IMR-90 (cell line): ENCODE results near the gene MAGI3. TPM values are rescaled to one million over a fixed set of nuclear protein-coding genes. Genes with fewer than 3 reads are reported as not detected.

ENCODE experiments used
- ATAC-seq: fragments of 200-7000 bp; cut with Tn5 transposase; 2 replicates; pipeline ENCODE4 v1.9.1; 2020; ENCODE audit warnings: low read depth, mild to moderate bottlenecking, moderate library complexity
- BruUV-seq: library from RNA; stranded (reverse); fragments of 400-500 nt; replicated peaks from 2 replicates; lab custom pipeline; 2021; lab: Mats Ljungman, UMichigan
- CTCF ChIA-PET: fragments of 300-600 bp; formaldehyde crosslinking; extraction: SDS; loops from one replicate; lab custom pipeline; 2021; ENCODE audit warnings: antibody characterized with exemption; lab: Yijun Ruan, JAX
- POLR2A ChIA-PET: fragments of 300-600 bp; sonication (Branson Sonifier 250); formaldehyde crosslinking; loops from one replicate; lab custom pipeline; 2022; ENCODE audit warnings: antibody characterized with exemption; ENCODE audit not compliant: unreplicated experiment; lab: Charles Lee
- DNase-seq: peaks from one replicate; pipeline ENCODE4 v3.0.0; 2013
- H2AFZ ChIP-seq: replicated peaks from 2 replicates; pipeline ENCODE3; 2013; ENCODE audit warnings: low read length, mild to moderate bottlenecking; ENCODE audit not compliant: poor library complexity
- H2AK5ac ChIP-seq: 2 replicates; pipeline ENCODE4 v1.6.1; 2013; ENCODE audit warnings: low read depth, low read length, inconsistent platforms
- H2AK9ac ChIP-seq: replicated peaks from 2 replicates; pipeline ENCODE3; 2013; ENCODE audit warnings: mild to moderate bottlenecking, low read depth, low read length, moderate library complexity; ENCODE audit not compliant: poor library complexity
- H2BK120ac ChIP-seq: 2 replicates; pipeline ENCODE4 v1.6.1; 2013; ENCODE audit warnings: low read depth, low read length, inconsistent platforms
- H2BK15ac ChIP-seq: 3 replicates; pipeline ENCODE4 v1.6.1; 2013; ENCODE audit warnings: low read depth, low read length, inconsistent platforms
- H2BK20ac ChIP-seq: 2 replicates; pipeline ENCODE4 v1.6.1; 2013; ENCODE audit warnings: low read depth, mild to moderate bottlenecking, inconsistent platforms, low read length, moderate library complexity
- H2BK5ac ChIP-seq: 2 replicates; pipeline ENCODE4 v1.6.1; 2013; ENCODE audit warnings: mild to moderate bottlenecking, low read depth, low read length, inconsistent platforms; ENCODE audit not compliant: poor library complexity, severe bottlenecking
- H3K14ac ChIP-seq: replicated peaks from 2 replicates; pipeline ENCODE4 v1.6.1; 2013; ENCODE audit warnings: low read depth, low read length, inconsistent platforms
- H3K18ac ChIP-seq: 2 replicates; pipeline ENCODE4 v1.6.1; 2013; ENCODE audit warnings: low read depth, low read length, control low read depth
- H3K23ac ChIP-seq: 2 replicates; pipeline ENCODE4 v1.6.1; 2013; ENCODE audit warnings: low read depth, low read length, inconsistent platforms
- H3K27ac ChIP-seq: 2 replicates; pipeline ENCODE4 v1.5.1; 2013; ENCODE audit warnings: mild to moderate bottlenecking, control low read depth, low read length; ENCODE audit not compliant: insufficient read depth
- H3K27me3 ChIP-seq: 2 replicates; pipeline ENCODE4 v1.6.1; 2013; ENCODE audit warnings: low read length; ENCODE audit not compliant: control insufficient read depth, insufficient read depth
- H3K36me3 ChIP-seq: 2 replicates; pipeline ENCODE4 v1.6.1; 2013; ENCODE audit warnings: low read length, mixed read lengths; ENCODE audit not compliant: control insufficient read depth, insufficient read depth
- H3K4ac ChIP-seq: 2 replicates; pipeline ENCODE4 v1.6.1; 2013; ENCODE audit warnings: low read depth, low read length, inconsistent platforms
- H3K4me1 ChIP-seq: 2 replicates; pipeline ENCODE4 v1.6.1; 2013; ENCODE audit warnings: low read length, mixed read lengths; ENCODE audit not compliant: control insufficient read depth, insufficient read depth
- H3K4me2 ChIP-seq: 2 replicates; pipeline ENCODE4 v1.6.1; 2013; ENCODE audit warnings: low read depth, mild to moderate bottlenecking, control low read depth, low read length, moderate library complexity
- H3K4me3 ChIP-seq: 2 replicates; pipeline ENCODE4 v1.5.1; 2013; ENCODE audit warnings: low read depth, mild to moderate bottlenecking, control low read depth, low read length, moderate library complexity; ENCODE audit not compliant: insufficient read depth
- H3K56ac ChIP-seq: 2 replicates; pipeline ENCODE4 v1.6.1; 2013; ENCODE audit warnings: low read length, inconsistent platforms; ENCODE audit not compliant: insufficient read depth; ENCODE audit errors: extremely low read depth
- H3K79me1 ChIP-seq, 2 experiments: 2 replicates each; pipeline ENCODE4 v1.6.1; 2013; ENCODE audit warnings: low read length in 2 of 2, inconsistent platforms in 1 of 2, low read depth in 1 of 2
- H3K9ac ChIP-seq: 2 replicates; pipeline ENCODE4 v1.6.1; 2013; ENCODE audit warnings: low read depth, low read length, control low read depth
- H3K9me1 ChIP-seq: 2 replicates; pipeline ENCODE4 v1.6.1; 2013; ENCODE audit warnings: low read length, inconsistent platforms; ENCODE audit not compliant: insufficient read depth
- H3K9me3 ChIP-seq: 2 replicates; pipeline ENCODE4 v1.6.1; 2013; ENCODE audit warnings: low read length; ENCODE audit not compliant: control insufficient read depth, insufficient read depth
- H4K20me1 ChIP-seq: 2 replicates; pipeline ENCODE4 v1.6.1; 2013; ENCODE audit warnings: low read length, inconsistent platforms; ENCODE audit not compliant: insufficient read depth
- H4K5ac ChIP-seq: 2 replicates; pipeline ENCODE4 v1.6.1; 2013; ENCODE audit warnings: mild to moderate bottlenecking, low read depth, low read length, control low read depth
- H4K8ac ChIP-seq, 2 experiments: 2 replicates each; pipeline ENCODE4 v1.6.1; 2013; ENCODE audit warnings: low read depth in 2 of 2, low read length in 2 of 2, control low read depth in 1 of 2, inconsistent platforms in 1 of 2
- H4K91ac ChIP-seq: 2 replicates; pipeline ENCODE4 v1.6.1; 2013; ENCODE audit warnings: low read depth, low read length, inconsistent platforms; ENCODE audit not compliant: insufficient read depth
- FOS ChIP-seq: fragments of 150-350 bp; IDR thresholded peaks from 2 replicates; pipeline ENCODE4 v1.6.1; 2016; ENCODE audit warnings: low read depth, low read length
- MAFK ChIP-seq: IDR thresholded peaks from 2 replicates; pipeline ENCODE4 v1.6.1; 2012; ENCODE audit warnings: low read depth, low read length, improper control_type of control experiment
- RAD21 ChIP-seq: IDR thresholded peaks from 2 replicates; pipeline ENCODE4 v1.6.1; 2012; ENCODE audit warnings: low read length, improper control_type of control experiment
- RCOR1 ChIP-seq: IDR thresholded peaks from 2 replicates; pipeline ENCODE4 v1.6.1; 2012; ENCODE audit warnings: mild to moderate bottlenecking, low read length, improper control_type of control experiment; ENCODE audit not compliant: insufficient replicate concordance
- WGBS, 2 experiments: methylation state at CpG; one replicate each; pipeline versions ENCODE4 v1.1.5 to v1.1.7; 2013; ENCODE audit warnings: missing lambda C conversion rate in 2 of 2; ENCODE audit not compliant: insufficient read length in 1 of 2; ENCODE audit errors: extremely low coverage in 2 of 2; 5-methylcytosine and 5-hydroxymethylcytosine counted together
- dilution Hi-C: fragments of 300-500 bp; cut with HindIII; formaldehyde crosslinking; loops from one replicate; pipeline ENCODE4 v1.14.3; 2018; ENCODE audit warnings: low sequenced_read_pairs; ENCODE audit not compliant: unreplicated experiment
- in situ Hi-C: fragments of 300-500 bp; cut with MboI; formaldehyde crosslinking; loops from 3 replicates; pipeline ENCODE4 v1.14.3; 2019; ENCODE audit warnings: low sequenced_read_pairs, inconsistent platforms, mixed read lengths
- intact Hi-C: fragments of 100-400 bp; cut with micrococcal nuclease; formaldehyde crosslinking; loops from 2 replicates; pipeline ENCODE4 v1.10.0; 2022
- polyA plus RNA-seq, 3 experiments: library from polyadenylated mRNA; depleted of rRNA; stranded (reverse); fragments of >200 nt; gene quantifications; 2 replicates each; pipeline ENCODE4 v1.2.3, GENCODE V29; 2012; ENCODE audit warnings: low replicate concordance in 1 of 3
- total RNA-seq: library from RNA; depleted of rRNA; stranded (reverse); fragments of >200 nt; gene quantifications from 2 replicates; pipeline ENCODE4 v1.2.3, GENCODE V29; 2012

Gene MAGI3
- total and polyA plus RNA-seq, 2 of the 4 experiments (the other 2 are of a cell fraction), result 2.5 to 8.8 TPM

DNA sequence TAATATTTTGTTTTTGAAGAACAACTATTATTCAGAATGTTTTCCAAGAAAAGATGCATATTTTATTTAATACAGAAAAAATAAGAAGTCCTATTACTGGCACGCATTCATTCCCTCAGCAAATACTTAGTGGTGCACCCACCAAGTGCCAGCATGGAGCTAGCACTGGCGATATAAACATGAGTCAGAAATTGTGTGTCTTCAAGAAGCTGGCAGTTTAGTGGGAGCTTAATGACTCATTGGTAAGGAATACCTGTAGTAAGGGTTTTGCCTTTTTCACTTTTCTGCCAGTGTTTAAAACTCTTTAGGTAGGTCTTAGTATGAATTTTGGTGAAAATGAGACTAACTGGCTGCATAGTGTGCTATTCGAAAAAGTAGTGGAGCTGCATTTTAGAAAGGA is 6.3 kb downstream of the MAGI3 start:
- H3K27me3 ChIP-seq, result no peaks in the 10 kb centered on the region
- H3K79me1 ChIP-seq, result peaks cover 19 to 24% of the 10 kb centered on the region in 2 experiments
- POLR2A ChIA-PET, result no interaction called here
- peaks cover 4% of the 10 kb centered on the region; the same call in 1 of the 2 replicates for H3K4me1 ChIP-seq
- H3K27ac ChIP-seq, result no peak overlapping the region
- intact Hi-C loops (loop anchor here (10.0 kb wide), 2 partner anchors 418 to 508 kb away; partner anchors contain the start of genes AP4B1, DCLRE1B and RSBN1), in situ Hi-C loops (no loop called here), dilution Hi-C loops (no loop called here)
- peak; percentile 64 for ATAC-seq
- CTCF ChIA-PET, result no interaction called here
- H3K4me3 ChIP-seq, result no peak overlapping the region
- H4K8ac ChIP-seq, result no peak overlapping the region
- H2BK5ac ChIP-seq, result no peak overlapping the region
- peak; percentile 78 for DNase-seq
- no peak overlapping the region for H2AFZ ChIP-seq
- no peak overlapping the region for H3K9ac ChIP-seq
- H2BK20ac ChIP-seq, result no peak overlapping the region
- H3K4me2 ChIP-seq, result peak overlapping the region; percentile 20; the same call in 1 of the 2 replicates
- H2BK15ac ChIP-seq, result no peak overlapping the region
- no peak overlapping the region for H2AK9ac ChIP-seq
- no peak overlapping the region for H3K18ac ChIP-seq
- H3K23ac ChIP-seq, result no peak overlapping the region
- no peaks in the 10 kb centered on the region; the same call in 1 of the 2 replicates for H3K9me1 ChIP-seq
- peaks cover 2% of the 10 kb centered on the region; the same call in 1 of the 2 replicates for H4K20me1 ChIP-seq
- H3K56ac ChIP-seq, result no peak overlapping the region
- no peak overlapping the region for H3K4ac ChIP-seq
- H3K36me3 ChIP-seq, result no peaks in the 10 kb centered on the region
- H2BK120ac ChIP-seq, result no peak overlapping the region
- H2AK5ac ChIP-seq, result no peak overlapping the region
- H4K91ac ChIP-seq, result no peak overlapping the region
- TF ChIP-seq FOS, result peak; percentile 73
- no peak for TF ChIP-seq RAD21
- TF ChIP-seq RCOR1, result no peak
- TF ChIP-seq MAFK, result peak; percentile 55
- no CpG with 5 or more reads among the region's 3 CpGs for WGBS, 2 experiments
- no peak overlapping the region for H3K14ac ChIP-seq
- no TSS peak for BruUV-seq
- no peak overlapping the region for H4K5ac ChIP-seq
- H3K9me3 ChIP-seq, result no peaks in the 10 kb centered on the region
